ENCODE measurements around the gene PDCD4.

- no peak for TF ChIP-seq RCOR1 (IDR thresholded peaks at IDR 0.05; ENCODE audit: insufficient replicate concordance, low read length)
- no peak for TF ChIP-seq CTCF (conservative IDR thresholded peaks at IDR 0.05; ENCODE audit: low read depth, low read length)
- no peak for TF ChIP-seq POLR2A (IDR thresholded peaks at IDR 0.05; ENCODE audit: low read depth, low read length)
- TF ChIP-seq MAZ (IDR thresholded peaks at IDR 0.05; ENCODE audit: borderline replicate concordance, low read depth, low read length) = no peak
- TF ChIP-seq NFE2L2 (IDR thresholded peaks at IDR 0.05; ENCODE audit: low read depth, low read length) = no peak
- TF ChIP-seq FOS (IDR thresholded peaks at IDR 0.05; ENCODE audit: low read depth, low read length) = no peak
Measured at GRCh38 chr10:110861930-110862649, 9.6 kb upstream of the PDCD4 start.

Data from IMR-90 (cell line).